Measurements from ENCODE around the gene CAPN11. TPM values are rescaled to one million over a fixed set of nuclear protein-coding genes. Genes with fewer than 3 reads are reported as not detected.

CAPN11 gene
- 0.65 and 1.1 TPM in 2 replicates for total RNA-seq

GRCh38 chr6:44158770-44159228 is at the start of gene CAPN11:
CAPN11 (plus strand) TSS chr6:44158820; CDS start chr6:44158849, 29 bp downstream.

DNA sequence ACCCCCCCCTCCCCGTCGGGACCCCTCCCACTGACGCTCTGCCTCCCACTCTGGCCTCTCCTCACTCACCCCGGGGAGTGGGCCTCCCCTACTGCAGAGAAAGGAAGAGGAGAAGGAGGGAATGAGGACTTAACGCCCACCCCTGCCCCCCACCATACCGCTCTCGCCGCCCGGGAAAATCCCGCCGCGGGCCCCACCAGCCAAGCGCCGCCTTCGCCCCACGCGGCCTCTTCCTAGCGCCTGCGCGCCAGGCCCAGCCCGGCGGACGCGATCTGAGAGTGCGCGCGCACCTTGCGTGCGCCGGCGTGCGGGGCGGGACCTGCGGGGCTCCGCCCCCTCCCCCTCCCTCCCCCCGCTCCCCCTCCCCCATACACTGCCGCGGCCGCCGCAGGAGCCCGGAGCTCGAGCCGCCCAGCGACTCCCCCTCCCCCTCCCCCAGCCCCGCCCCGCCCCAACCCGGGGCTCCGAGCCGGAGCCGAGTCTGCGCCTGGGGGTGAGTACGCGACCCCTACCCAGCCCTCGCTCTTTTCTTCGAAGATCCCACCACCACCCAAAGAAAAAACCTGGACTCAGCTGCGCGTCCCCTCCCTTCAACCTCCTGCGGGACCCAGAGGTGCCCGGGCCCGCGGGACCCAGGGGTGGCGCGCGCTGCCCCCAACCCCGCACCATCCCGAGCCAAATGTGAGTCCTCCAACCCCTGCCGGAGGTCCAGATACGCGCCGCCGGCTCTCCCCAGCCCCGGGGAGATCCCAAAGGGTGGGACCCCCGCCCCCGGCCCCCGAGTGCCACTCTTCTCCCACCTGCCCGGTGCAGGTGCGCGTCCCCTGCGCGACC is 31.2 kb upstream of the CAPN11 start, which contains the start of the genes MRPL14 and TMEM63B:
MRPL14 (minus strand) TSS at position 267 of the 834 bp plus-strand sequence. CDS start 10,841 bp downstream, outside the sequence.
TMEM63B (plus strand) TSS at position 369 of the 834 bp plus-strand sequence. CDS start 7,031 bp downstream, outside the sequence.

DNA sequence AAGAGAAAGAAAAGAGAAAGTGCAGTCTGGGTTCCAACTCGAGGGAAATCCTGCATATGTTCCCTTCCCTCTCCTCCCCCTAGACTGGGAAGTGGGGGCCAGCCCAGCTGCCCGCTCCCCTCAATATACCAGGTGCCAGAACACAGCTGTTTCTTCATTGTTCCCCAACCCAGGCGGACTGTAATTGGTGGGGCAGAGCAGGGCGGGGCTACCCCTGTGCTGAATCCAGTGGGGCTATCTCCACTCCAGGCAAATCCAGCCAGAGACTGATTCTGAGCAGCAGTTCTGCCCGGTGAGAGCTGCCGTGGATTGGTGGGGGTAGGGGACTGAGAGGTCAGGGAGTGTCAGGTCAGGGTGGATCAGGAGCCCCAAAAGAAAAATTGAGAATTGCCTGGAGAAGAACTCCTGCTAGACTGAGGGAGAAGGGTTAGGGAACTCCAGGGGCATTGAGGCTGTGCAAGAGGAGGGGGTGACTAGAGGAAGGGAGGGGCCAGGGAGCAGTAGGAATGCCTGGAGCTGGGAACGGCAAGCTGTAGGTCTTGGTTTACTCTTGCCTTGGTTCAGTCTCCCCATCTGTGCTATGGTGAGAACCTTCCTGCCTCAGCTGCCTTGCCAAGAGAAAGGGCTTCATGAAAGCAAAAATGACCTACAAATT is 58.2 kb downstream of the CAPN11 start, which contains the start of gene MYMX:
MYMX (plus strand) TSS at position 250 of the 655 bp plus-strand sequence. CDS start 546 bp downstream, outside the sequence.

GRCh38 chr6:44223319-44224028 is 64.9 kb downstream of the CAPN11 start, which contains the start of gene SLC29A1:
SLC29A1 (plus strand) TSS chr6:44223595; CDS start chr6:44227314, 3,719 bp downstream.

Small RNA genes lying within 50 kb of the gene (small RNA-seq; reads per million reads assigned to genes)
- not detected for gene RN7SL811P

Other genes with a start within 250 kb of the CAPN11 start
- 46.9 and 55.2 TPM in 2 replicates for gene MRPL14, start 31.4 kb upstream of the CAPN11 start, total RNA-seq
- 34.3 and 38.6 TPM in 2 replicates for gene TMEM63B, start 31.3 kb upstream of the CAPN11 start, total RNA-seq
- gene MYMX, start 58.1 kb downstream of the CAPN11 start, total RNA-seq: 0.96 and 0.98 TPM in 2 replicates
- 131 and 150 TPM in 2 replicates for gene SLC29A1, start 64.8 kb downstream of the CAPN11 start, total RNA-seq
- 1,245 and 1,641 TPM in 2 replicates for gene HSP90AB1, start 88.3 kb downstream of the CAPN11 start, total RNA-seq
- gene SLC35B2, start 98.7 kb downstream of the CAPN11 start, total RNA-seq: 58.1 and 76.8 TPM in 2 replicates
- gene NFKBIE, start 106.7 kb downstream of the CAPN11 start, total RNA-seq: 25.5 and 30.8 TPM in 2 replicates
- gene TMEM151B, start 111.6 kb downstream of the CAPN11 start, total RNA-seq: 0.38 and 0.65 TPM in 2 replicates
- gene AARS2, start 154.5 kb downstream of the CAPN11 start, total RNA-seq: 11.0 and 14.4 TPM in 2 replicates
- gene SPATS1, start 183.8 kb downstream of the CAPN11 start, total RNA-seq: not detected in 2 replicates
- gene CDC5L, start 228.9 kb downstream of the CAPN11 start, total RNA-seq: 22.2 and 26.5 TPM in 2 replicates